Measurements from ENCODE around the gene TRRAP.

Gene TRRAP

DNA sequence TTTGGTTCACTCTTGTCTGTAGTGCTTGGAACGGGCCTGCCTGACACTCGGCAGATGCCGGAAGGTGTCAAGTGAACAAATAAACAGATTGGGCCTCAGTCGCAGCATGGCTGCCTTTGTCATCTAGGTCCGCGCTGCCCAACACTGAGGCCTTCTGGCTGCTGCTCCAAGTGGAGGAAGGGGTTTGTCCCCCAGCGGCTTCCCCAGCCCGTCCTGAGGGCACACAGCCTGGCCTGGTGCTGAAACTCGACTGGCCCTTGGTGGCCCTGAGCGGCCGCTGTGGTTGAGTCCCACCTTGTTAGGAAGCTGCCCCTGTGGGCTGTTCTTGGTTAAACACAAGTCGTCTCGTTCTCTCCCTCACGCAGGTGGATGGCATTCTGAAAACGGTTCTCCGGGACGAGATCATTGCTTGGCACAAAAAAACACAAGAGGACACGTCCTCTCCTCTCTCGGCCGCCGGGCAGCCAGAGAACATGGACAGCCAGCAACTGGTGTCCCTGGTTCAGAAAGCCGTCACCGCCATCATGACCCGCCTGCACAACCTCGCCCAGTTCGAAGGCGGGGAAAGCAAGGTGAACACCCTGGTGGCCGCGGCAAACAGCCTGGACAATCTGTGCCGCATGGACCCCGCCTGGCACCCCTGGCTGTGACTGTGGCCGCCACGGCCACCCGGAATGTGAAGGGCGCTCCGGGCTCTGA, 133.5 kb downstream of the TRRAP start:
- DNase-seq (ENCODE audit: low read depth): no peak
- TF ChIP-seq, protein P1, sequence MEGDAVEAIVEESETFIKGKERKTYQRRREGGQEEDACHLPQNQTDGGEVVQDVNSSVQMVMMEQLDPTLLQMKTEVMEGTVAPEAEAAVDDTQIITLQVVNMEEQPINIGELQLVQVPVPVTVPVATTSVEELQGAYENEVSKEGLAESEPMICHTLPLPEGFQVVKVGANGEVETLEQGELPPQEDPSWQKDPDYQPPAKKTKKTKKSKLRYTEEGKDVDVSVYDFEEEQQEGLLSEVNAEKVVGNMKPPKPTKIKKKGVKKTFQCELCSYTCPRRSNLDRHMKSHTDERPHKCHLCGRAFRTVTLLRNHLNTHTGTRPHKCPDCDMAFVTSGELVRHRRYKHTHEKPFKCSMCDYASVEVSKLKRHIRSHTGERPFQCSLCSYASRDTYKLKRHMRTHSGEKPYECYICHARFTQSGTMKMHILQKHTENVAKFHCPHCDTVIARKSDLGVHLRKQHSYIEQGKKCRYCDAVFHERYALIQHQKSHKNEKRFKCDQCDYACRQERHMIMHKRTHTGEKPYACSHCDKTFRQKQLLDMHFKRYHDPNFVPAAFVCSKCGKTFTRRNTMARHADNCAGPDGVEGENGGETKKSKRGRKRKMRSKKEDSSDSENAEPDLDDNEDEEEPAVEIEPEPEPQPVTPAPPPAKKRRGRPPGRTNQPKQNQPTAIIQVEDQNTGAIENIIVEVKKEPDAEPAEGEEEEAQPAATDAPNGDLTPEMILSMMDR (IDR thresholded peaks at IDR 0.05; ENCODE audit: control insufficient read depth, extremely low read depth, insufficient read depth): no peak
- no peak overlapping the region for H3K4me3 ChIP-seq (ENCODE audit: low read depth, low read length)

GRCh38 chr7:99012722-99013121, 134.4 kb downstream of the TRRAP start:
- TF ChIP-seq, protein P1 (IDR thresholded peaks at IDR 0.05; ENCODE audit: control insufficient read depth, extremely low read depth, insufficient read depth): no peak
- H3K4me3 ChIP-seq (ENCODE audit: low read depth, low read length): no peak overlapping the region
- DNase-seq (ENCODE audit: low read depth): no peak

- TF ChIP-seq, protein P1 (IDR thresholded peaks at IDR 0.05; ENCODE audit: control insufficient read depth, extremely low read depth, insufficient read depth): no peak
- no peak for DNase-seq (ENCODE audit: low read depth)
- no peak overlapping the region for H3K4me3 ChIP-seq (ENCODE audit: low read depth, low read length)
Observed at GRCh38 chr7:99013266-99014112, 135.2 kb downstream of the TRRAP start.

DNA sequence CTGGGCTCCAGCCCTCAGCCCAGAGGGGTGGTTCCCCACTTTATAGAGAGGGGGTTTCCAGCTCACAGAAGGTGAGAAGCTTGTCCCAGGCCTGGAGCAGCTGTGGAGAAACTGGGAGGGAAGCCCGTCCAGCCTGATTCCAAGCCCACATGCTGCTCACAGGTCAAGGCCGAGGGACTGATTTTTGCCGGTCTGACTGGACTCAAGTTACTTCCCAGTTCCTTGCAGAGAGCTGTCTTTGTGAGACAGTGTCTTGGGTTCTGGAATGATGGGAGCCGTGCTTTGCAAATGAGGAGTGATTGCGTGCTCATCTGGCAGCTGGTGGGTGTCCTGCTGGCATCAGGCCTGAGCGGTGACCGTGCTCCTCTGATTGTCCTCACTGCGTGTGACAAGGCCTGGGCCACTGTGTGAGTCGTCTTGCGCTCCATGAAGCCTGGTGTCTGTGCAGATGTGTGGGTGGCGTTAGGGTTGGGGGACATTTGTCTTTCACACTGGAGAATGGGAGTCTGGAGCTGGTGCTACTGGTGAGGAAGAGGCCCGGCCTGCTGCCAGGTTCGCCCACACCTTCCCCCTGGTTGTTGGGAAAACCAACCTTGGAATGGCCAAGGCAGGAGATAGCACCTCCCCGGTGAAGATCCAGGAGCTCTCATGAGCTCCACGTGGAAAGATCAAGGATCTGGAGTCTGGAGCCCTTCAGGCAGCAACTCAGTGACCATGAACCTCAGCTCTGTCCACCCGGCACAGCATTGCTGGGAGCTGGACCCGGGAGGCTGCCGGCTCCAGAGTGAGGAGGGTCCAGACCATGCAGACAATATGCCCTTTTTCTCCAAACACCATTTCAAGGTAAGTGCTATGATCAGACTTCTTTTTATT, 136.0 kb downstream of the TRRAP start:
- TF ChIP-seq, protein P1 (IDR thresholded peaks at IDR 0.05; ENCODE audit: control insufficient read depth, extremely low read depth, insufficient read depth): no peak
- no peak for DNase-seq (ENCODE audit: low read depth)
- H3K4me3 ChIP-seq (ENCODE audit: low read depth, low read length): no peak overlapping the region

- TF ChIP-seq, protein P1 (IDR thresholded peaks at IDR 0.05; ENCODE audit: control insufficient read depth, extremely low read depth, insufficient read depth): no peak
- DNase-seq (ENCODE audit: low read depth): no peak
- no peak overlapping the region for H3K4me3 ChIP-seq (ENCODE audit: low read depth, low read length)
Observed at GRCh38 chr7:99016196-99016595, 137.9 kb downstream of the TRRAP start.

- TF ChIP-seq, protein P1 (IDR thresholded peaks at IDR 0.05; ENCODE audit: control insufficient read depth, extremely low read depth, insufficient read depth): no peak
- no peak overlapping the region for H3K4me3 ChIP-seq (ENCODE audit: low read depth, low read length)
- DNase-seq (ENCODE audit: low read depth): no peak
Observed at GRCh38 chr7:99019523-99020412, 141.4 kb downstream of the TRRAP start.

Measured in LNCaP clone FGC (cell line).